IMR-90 (cell line): ENCODE data around the gene S1PR3. TPM values are rescaled to one million over a fixed set of nuclear protein-coding genes. Genes with fewer than 3 reads are reported as not detected.

Experiments used
- ATAC-seq: fragments of 200-7000 bp; cut with Tn5 transposase; 2 replicates; pipeline ENCODE4 v1.9.1; 2020; ENCODE audit warnings: low read depth, mild to moderate bottlenecking, moderate library complexity
- BruUV-seq: library from RNA; stranded (reverse); fragments of 400-500 nt; replicated peaks from 2 replicates; lab custom pipeline; 2021; lab: Mats Ljungman, UMichigan
- CTCF ChIA-PET: fragments of 300-600 bp; formaldehyde crosslinking; extraction: SDS; loops from one replicate; lab custom pipeline; 2021; ENCODE audit warnings: antibody characterized with exemption; lab: Yijun Ruan, JAX
- POLR2A ChIA-PET: fragments of 300-600 bp; sonication (Branson Sonifier 250); formaldehyde crosslinking; loops from one replicate; lab custom pipeline; 2022; ENCODE audit warnings: antibody characterized with exemption; ENCODE audit not compliant: unreplicated experiment; lab: Charles Lee
- DNase-seq: peaks from one replicate; pipeline ENCODE4 v3.0.0; 2013
- H2AFZ ChIP-seq: replicated peaks from 2 replicates; pipeline ENCODE3; 2013; ENCODE audit warnings: low read length, mild to moderate bottlenecking; ENCODE audit not compliant: poor library complexity
- H2AK5ac ChIP-seq: 2 replicates; pipeline ENCODE4 v1.6.1; 2013; ENCODE audit warnings: low read depth, low read length, inconsistent platforms
- H2AK9ac ChIP-seq: replicated peaks from 2 replicates; pipeline ENCODE3; 2013; ENCODE audit warnings: mild to moderate bottlenecking, low read depth, low read length, moderate library complexity; ENCODE audit not compliant: poor library complexity
- H2BK120ac ChIP-seq: 2 replicates; pipeline ENCODE4 v1.6.1; 2013; ENCODE audit warnings: low read depth, low read length, inconsistent platforms
- H2BK15ac ChIP-seq: 3 replicates; pipeline ENCODE4 v1.6.1; 2013; ENCODE audit warnings: low read depth, low read length, inconsistent platforms
- H2BK20ac ChIP-seq: 2 replicates; pipeline ENCODE4 v1.6.1; 2013; ENCODE audit warnings: low read depth, mild to moderate bottlenecking, inconsistent platforms, low read length, moderate library complexity
- H2BK5ac ChIP-seq: 2 replicates; pipeline ENCODE4 v1.6.1; 2013; ENCODE audit warnings: mild to moderate bottlenecking, low read depth, low read length, inconsistent platforms; ENCODE audit not compliant: poor library complexity, severe bottlenecking
- H3K14ac ChIP-seq: replicated peaks from 2 replicates; pipeline ENCODE4 v1.6.1; 2013; ENCODE audit warnings: low read depth, low read length, inconsistent platforms
- H3K18ac ChIP-seq: 2 replicates; pipeline ENCODE4 v1.6.1; 2013; ENCODE audit warnings: low read depth, low read length, control low read depth
- H3K23ac ChIP-seq: 2 replicates; pipeline ENCODE4 v1.6.1; 2013; ENCODE audit warnings: low read depth, low read length, inconsistent platforms
- H3K27ac ChIP-seq: 2 replicates; pipeline ENCODE4 v1.5.1; 2013; ENCODE audit warnings: mild to moderate bottlenecking, control low read depth, low read length; ENCODE audit not compliant: insufficient read depth
- H3K27me3 ChIP-seq: 2 replicates; pipeline ENCODE4 v1.6.1; 2013; ENCODE audit warnings: low read length; ENCODE audit not compliant: control insufficient read depth, insufficient read depth
- H3K36me3 ChIP-seq: 2 replicates; pipeline ENCODE4 v1.6.1; 2013; ENCODE audit warnings: low read length, mixed read lengths; ENCODE audit not compliant: control insufficient read depth, insufficient read depth
- H3K4ac ChIP-seq: 2 replicates; pipeline ENCODE4 v1.6.1; 2013; ENCODE audit warnings: low read depth, low read length, inconsistent platforms
- H3K4me1 ChIP-seq: 2 replicates; pipeline ENCODE4 v1.6.1; 2013; ENCODE audit warnings: low read length, mixed read lengths; ENCODE audit not compliant: control insufficient read depth, insufficient read depth
- H3K4me2 ChIP-seq: 2 replicates; pipeline ENCODE4 v1.6.1; 2013; ENCODE audit warnings: low read depth, mild to moderate bottlenecking, control low read depth, low read length, moderate library complexity
- H3K4me3 ChIP-seq: 2 replicates; pipeline ENCODE4 v1.5.1; 2013; ENCODE audit warnings: low read depth, mild to moderate bottlenecking, control low read depth, low read length, moderate library complexity; ENCODE audit not compliant: insufficient read depth
- H3K56ac ChIP-seq: 2 replicates; pipeline ENCODE4 v1.6.1; 2013; ENCODE audit warnings: low read length, inconsistent platforms; ENCODE audit not compliant: insufficient read depth; ENCODE audit errors: extremely low read depth
- H3K79me1 ChIP-seq, 2 experiments: 2 replicates each; pipeline ENCODE4 v1.6.1; 2013; ENCODE audit warnings: low read length in 2 of 2, inconsistent platforms in 1 of 2, low read depth in 1 of 2
- H3K9ac ChIP-seq: 2 replicates; pipeline ENCODE4 v1.6.1; 2013; ENCODE audit warnings: low read depth, low read length, control low read depth
- H3K9me1 ChIP-seq: 2 replicates; pipeline ENCODE4 v1.6.1; 2013; ENCODE audit warnings: low read length, inconsistent platforms; ENCODE audit not compliant: insufficient read depth
- H3K9me3 ChIP-seq: 2 replicates; pipeline ENCODE4 v1.6.1; 2013; ENCODE audit warnings: low read length; ENCODE audit not compliant: control insufficient read depth, insufficient read depth
- H4K20me1 ChIP-seq: 2 replicates; pipeline ENCODE4 v1.6.1; 2013; ENCODE audit warnings: low read length, inconsistent platforms; ENCODE audit not compliant: insufficient read depth
- H4K5ac ChIP-seq: 2 replicates; pipeline ENCODE4 v1.6.1; 2013; ENCODE audit warnings: mild to moderate bottlenecking, low read depth, low read length, control low read depth
- H4K8ac ChIP-seq, 2 experiments: 2 replicates each; pipeline ENCODE4 v1.6.1; 2013; ENCODE audit warnings: low read depth in 2 of 2, low read length in 2 of 2, control low read depth in 1 of 2, inconsistent platforms in 1 of 2
- H4K91ac ChIP-seq: 2 replicates; pipeline ENCODE4 v1.6.1; 2013; ENCODE audit warnings: low read depth, low read length, inconsistent platforms; ENCODE audit not compliant: insufficient read depth
- BHLHE40 ChIP-seq: fragments of 150-350 bp; IDR thresholded peaks from 2 replicates; pipeline ENCODE4 v1.6.1; 2016; ENCODE audit warnings: mild to moderate bottlenecking, low read depth, low read length
- CHD1 ChIP-seq: IDR thresholded peaks from 2 replicates; pipeline ENCODE4 v1.6.1; 2012; ENCODE audit warnings: low read depth, low read length, improper control_type of control experiment
- ELK1 ChIP-seq: fragments of 150-350 bp; IDR thresholded peaks from 2 replicates; pipeline ENCODE4 v1.6.1; 2016; ENCODE audit warnings: low read depth, mild to moderate bottlenecking, low read length, moderate library complexity, borderline replicate concordance
- FOS ChIP-seq: fragments of 150-350 bp; IDR thresholded peaks from 2 replicates; pipeline ENCODE4 v1.6.1; 2016; ENCODE audit warnings: low read depth, low read length
- MAFK ChIP-seq: IDR thresholded peaks from 2 replicates; pipeline ENCODE4 v1.6.1; 2012; ENCODE audit warnings: low read depth, low read length, improper control_type of control experiment
- MXI1 ChIP-seq: IDR thresholded peaks from 2 replicates; pipeline ENCODE4 v1.6.1; 2012; ENCODE audit warnings: low read depth, mild to moderate bottlenecking, low read length, moderate library complexity, borderline replicate concordance
- POLR2A ChIP-seq: IDR thresholded peaks from 2 replicates; pipeline ENCODE4 v1.6.1; 2012; ENCODE audit warnings: mild to moderate bottlenecking, low read depth, low read length
- RCOR1 ChIP-seq: IDR thresholded peaks from 2 replicates; pipeline ENCODE4 v1.6.1; 2012; ENCODE audit warnings: mild to moderate bottlenecking, low read length, improper control_type of control experiment; ENCODE audit not compliant: insufficient replicate concordance
- RFX5 ChIP-seq: IDR thresholded peaks from 2 replicates; pipeline ENCODE4 v1.8.0; 2012; ENCODE audit warnings: low read depth, mild to moderate bottlenecking, low read length, moderate library complexity
- SMC3 ChIP-seq: fragments of 150-350 bp; IDR thresholded peaks from 2 replicates; pipeline ENCODE4 v1.6.1; 2016; ENCODE audit warnings: low read depth, mild to moderate bottlenecking, antibody characterized with exemption, low read length, moderate library complexity
- WGBS, 2 experiments: methylation state at CpG; one replicate each; pipeline versions ENCODE4 v1.1.5 to v1.1.7; 2013; ENCODE audit warnings: missing lambda C conversion rate in 2 of 2; ENCODE audit not compliant: insufficient read length in 1 of 2; ENCODE audit errors: extremely low coverage in 2 of 2; 5-methylcytosine and 5-hydroxymethylcytosine counted together
- dilution Hi-C: fragments of 300-500 bp; cut with HindIII; formaldehyde crosslinking; loops from one replicate; pipeline ENCODE4 v1.14.3; 2018; ENCODE audit warnings: low sequenced_read_pairs; ENCODE audit not compliant: unreplicated experiment
- in situ Hi-C: fragments of 300-500 bp; cut with MboI; formaldehyde crosslinking; loops from 3 replicates; pipeline ENCODE4 v1.14.3; 2019; ENCODE audit warnings: low sequenced_read_pairs, inconsistent platforms, mixed read lengths
- intact Hi-C: fragments of 100-400 bp; cut with micrococcal nuclease; formaldehyde crosslinking; loops from 2 replicates; pipeline ENCODE4 v1.10.0; 2022
- polyA plus RNA-seq, 3 experiments: library from polyadenylated mRNA; depleted of rRNA; stranded (reverse); fragments of >200 nt; gene quantifications; 2 replicates each; pipeline ENCODE4 v1.2.3, GENCODE V29; 2012; ENCODE audit warnings: low replicate concordance in 1 of 3
- total RNA-seq: library from RNA; depleted of rRNA; stranded (reverse); fragments of >200 nt; gene quantifications from 2 replicates; pipeline ENCODE4 v1.2.3, GENCODE V29; 2012

S1PR3 gene
- total and polyA plus RNA-seq, 2 of the 4 experiments (the other 2 are of a cell fraction) = 28.4 to 28.7 TPM

DNA sequence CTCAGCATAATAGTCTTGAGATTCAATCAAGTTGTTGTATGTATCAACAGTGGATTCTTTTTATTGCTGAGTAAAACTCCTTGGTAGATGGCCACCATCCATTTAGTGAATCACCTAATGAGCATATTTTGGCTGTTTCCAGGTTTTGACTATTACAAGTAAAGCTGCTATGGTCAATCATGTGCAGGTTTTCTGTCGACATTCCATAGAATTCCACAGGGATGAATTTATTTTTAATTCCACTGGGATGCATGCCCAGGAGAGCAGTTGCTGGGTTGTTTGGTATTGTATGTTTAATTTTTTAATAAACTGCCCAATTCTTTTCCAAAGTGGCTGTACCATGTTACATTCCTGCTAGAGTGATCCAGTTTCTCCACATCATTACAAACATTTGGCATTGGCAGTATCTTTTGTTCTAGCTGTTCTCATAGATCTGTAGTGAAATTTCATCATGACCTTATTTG lies 10.5 kb upstream of the S1PR3 start:
- no TSS peak for BruUV-seq
- dilution Hi-C loops (loop anchor here (25.0 kb wide), 1 partner anchor 343 kb away; no protein-coding TSS in a partner anchor), intact Hi-C loops (no loop called here), in situ Hi-C loops (no loop called here)
- no peaks in the 10 kb centered on the region for H4K20me1 ChIP-seq
- no peak overlapping the region for H3K9ac ChIP-seq
- no peak overlapping the region for H3K4ac ChIP-seq
- H2AK9ac ChIP-seq = no peak overlapping the region
- H4K8ac ChIP-seq = no peak overlapping the region
- no peak overlapping the region; the same call in 1 of the 2 replicates for H4K91ac ChIP-seq
- no peaks in the 10 kb centered on the region for H3K9me1 ChIP-seq
- peaks cover 10% of the 10 kb centered on the region for H3K27me3 ChIP-seq
- ChIA-PET POLR2A (no interaction called here), CTCF (no interaction called here)
- no peak overlapping the region for H3K14ac ChIP-seq
- no peak overlapping the region for H3K4me3 ChIP-seq
- H4K5ac ChIP-seq = no peak overlapping the region
- no peak overlapping the region for H2BK5ac ChIP-seq
- H3K56ac ChIP-seq = no peak overlapping the region
- H3K36me3 ChIP-seq = no peaks in the 10 kb centered on the region
- H3K4me2 ChIP-seq = no peak overlapping the region
- no peaks in the 10 kb centered on the region for H3K79me1 ChIP-seq
- no peak overlapping the region for H3K18ac ChIP-seq
- H2BK15ac ChIP-seq = no peak overlapping the region
- H3K9me3 ChIP-seq = no peaks in the 10 kb centered on the region
- no CpG with 5 or more reads among the region's 1 CpG for WGBS, 2 experiments
- H2BK20ac ChIP-seq = no peak overlapping the region
- DNase-seq (peak; percentile 86), ATAC-seq (peak; percentile 88)
- no peak overlapping the region for H2BK120ac ChIP-seq
- no peaks in the 10 kb centered on the region for H3K4me1 ChIP-seq
- H3K27ac ChIP-seq = no peak overlapping the region
- TF ChIP-seq POLR2A = no peak
- TF ChIP-seq BHLHE40 = peak; percentile 32; the same call in 1 of the 2 replicates
- no peak for TF ChIP-seq RCOR1
- no peak for TF ChIP-seq CHD1
- no peak for TF ChIP-seq RFX5
- TF ChIP-seq MAFK = 0 out of 2 replicates have a peak, but pooled peaks have one; percentile 3
- no peak for TF ChIP-seq MXI1
- TF ChIP-seq FOS = no peak
- no peak for TF ChIP-seq SMC3
- TF ChIP-seq ELK1 = no peak
- no peak overlapping the region for H3K23ac ChIP-seq
- H2AK5ac ChIP-seq = no peak overlapping the region
- H2AFZ ChIP-seq = no peak overlapping the region
